Breast epithelium (tissue), 3 donors: ENCODE measurements around the gene OR9K2.

Experiments used
- CTCF ChIP-seq, 3 donors: fragments of 450-650 bp; IDR thresholded peaks; one replicate each; pipeline ENCODE4 v1.5.1; 2016 to 2017; ENCODE audit warnings: antibody characterized with exemption in 3 of 3, mild to moderate bottlenecking in 3 of 3, moderate library complexity in 3 of 3
- POLR2AphosphoS5 ChIP-seq, 3 donors: sonication (generic); formaldehyde crosslinking; IDR thresholded peaks; one replicate each; pipeline ENCODE4 v1.6.1; 2017; ENCODE audit warnings: antibody characterized with exemption in 3 of 3

DNA sequence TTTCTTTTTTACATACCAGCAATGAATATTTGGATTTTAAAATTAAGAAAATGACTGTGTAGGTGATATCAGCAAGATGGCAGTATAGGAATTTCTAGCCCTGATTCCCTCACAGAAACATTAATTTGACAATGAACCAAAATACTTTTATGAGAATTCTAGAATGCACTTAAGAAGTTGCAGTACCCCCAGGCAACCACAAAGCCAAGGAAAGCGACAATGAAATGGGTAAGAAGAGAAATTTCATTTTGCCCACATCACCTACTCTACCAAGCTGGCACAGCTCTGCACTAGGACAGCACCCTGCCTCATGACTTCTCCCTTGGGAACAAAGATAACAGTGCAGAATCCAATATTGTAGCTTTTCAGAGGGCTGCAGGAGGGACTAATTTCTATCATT lies 6.6 kb downstream of the OR9K2 start:
- no peak for TF ChIP-seq CTCF (IDR thresholded peaks at IDR 0.05)
- TF ChIP-seq POLR2AphosphoS5 (IDR thresholded peaks at IDR 0.05) = no peak
